Adipocyte (in vitro differentiated cells): ENCODE results near the gene GTPBP4.

Experiments
- DNase-seq: peaks from one replicate; pipeline ENCODE4 v3.0.0-alpha.2; 2015; ENCODE audit warnings: low read depth
- H3K27me3 ChIP-seq: replicated peaks from 2 replicates; pipeline ENCODE4 v1.7.0; 2013; ENCODE audit warnings: mild to moderate bottlenecking, low read length, moderate library complexity; ENCODE audit not compliant: control insufficient read depth, insufficient read depth
- H3K36me3 ChIP-seq: 2 replicates; pipeline ENCODE4 v1.7.0; 2013; ENCODE audit warnings: low read length, mild to moderate bottlenecking, moderate library complexity; ENCODE audit not compliant: control insufficient read depth, insufficient read depth, severe bottlenecking
- H3K4me1 ChIP-seq: 2 replicates; pipeline ENCODE4 v1.7.0; 2013; ENCODE audit warnings: mild to moderate bottlenecking, low read length, moderate library complexity; ENCODE audit not compliant: control insufficient read depth, insufficient read depth
- H3K4me3 ChIP-seq: 2 replicates; pipeline ENCODE4 v1.7.0; 2013; ENCODE audit warnings: mild to moderate bottlenecking, low read length, moderate library complexity
- H3K9ac ChIP-seq: 2 replicates; pipeline ENCODE4 v1.7.0; 2013; ENCODE audit warnings: mild to moderate bottlenecking, low read length, moderate library complexity
- H3K9me3 ChIP-seq: 2 replicates; pipeline ENCODE4 v1.7.0; 2013; ENCODE audit warnings: mild to moderate bottlenecking, low read length, moderate library complexity; ENCODE audit not compliant: control insufficient read depth

GTPBP4 gene

DNA sequence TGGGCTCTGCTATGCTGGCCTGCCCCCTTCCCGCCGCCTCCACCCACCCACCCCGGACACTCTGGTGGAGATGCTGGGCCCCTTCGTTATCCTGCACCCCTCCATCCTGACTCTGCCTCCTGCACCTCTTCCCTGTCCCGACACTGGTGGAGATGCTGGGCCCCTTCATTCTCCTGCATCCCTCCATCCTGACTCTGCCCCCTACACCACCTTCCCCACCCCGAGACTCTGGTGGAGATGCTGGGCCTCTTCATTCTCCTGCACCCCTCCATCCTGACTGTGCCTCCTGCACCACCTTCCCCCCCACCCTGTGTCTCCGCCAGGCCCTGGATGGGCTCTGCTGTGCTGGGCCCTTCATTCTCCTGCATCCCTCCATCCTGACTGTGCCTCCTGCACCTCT lies 22.5 kb downstream of the GTPBP4 start:
- DNase-seq, result no peak
- H3K27me3 ChIP-seq, result no peaks in the 10 kb centered on the region
- no peaks in the 10 kb centered on the region for H3K4me1 ChIP-seq
- H3K36me3 ChIP-seq, result peaks cover 95% of the 10 kb centered on the region
- no peaks in the 10 kb centered on the region for H3K9me3 ChIP-seq
- no peak overlapping the region for H3K9ac ChIP-seq
- H3K4me3 ChIP-seq, result no peak overlapping the region

DNA sequence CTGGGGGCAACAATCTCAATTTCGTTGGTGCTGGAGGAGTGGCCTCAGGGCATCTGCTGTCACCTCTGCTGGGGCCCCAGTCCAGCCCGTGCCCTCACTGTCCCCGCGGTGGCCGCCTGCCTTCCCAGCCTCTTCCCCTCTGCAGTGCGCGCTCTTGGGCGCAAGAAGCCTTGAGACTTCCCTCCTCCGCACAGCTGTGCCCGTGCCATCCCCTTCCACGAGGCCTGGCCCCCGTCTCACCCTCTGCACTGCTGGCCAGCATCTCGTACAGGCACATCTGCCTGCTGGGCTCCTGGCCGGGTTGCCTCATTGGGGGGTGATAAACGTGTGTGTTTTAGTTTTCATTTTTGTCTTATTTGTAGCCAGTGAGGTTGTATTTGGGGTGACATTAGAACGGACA lies 23.5 kb downstream of the GTPBP4 start:
- H3K4me3 ChIP-seq, result no peak overlapping the region
- H3K27me3 ChIP-seq, result no peaks in the 10 kb centered on the region
- no peak overlapping the region for H3K9ac ChIP-seq
- DNase-seq, result no peak
- H3K36me3 ChIP-seq, result peaks cover 95% of the 10 kb centered on the region
- no peaks in the 10 kb centered on the region for H3K4me1 ChIP-seq
- H3K9me3 ChIP-seq, result no peaks in the 10 kb centered on the region

DNA sequence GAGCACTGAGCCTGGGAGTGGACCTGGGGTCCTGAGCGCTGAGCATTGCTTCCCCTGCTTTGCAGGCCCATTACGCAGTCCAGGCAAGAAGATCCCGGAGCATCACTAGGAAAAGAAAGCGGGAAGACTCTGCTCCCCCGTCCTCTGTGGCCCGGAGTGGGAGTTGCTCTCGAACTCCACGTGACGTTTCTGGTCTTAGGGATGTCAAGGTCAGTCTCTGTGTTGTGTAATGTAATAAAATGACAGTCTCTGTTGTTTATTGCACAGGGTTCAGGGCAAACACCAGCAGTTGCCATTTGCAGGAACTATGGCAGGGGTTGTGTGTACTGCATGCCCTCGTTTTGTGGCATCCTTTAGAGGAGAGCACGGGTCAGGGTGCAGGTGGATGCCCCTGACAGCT lies 27.5 kb downstream of the GTPBP4 start:
- H3K4me3 ChIP-seq, result no peak overlapping the region
- no peaks in the 10 kb centered on the region for H3K27me3 ChIP-seq
- peaks cover 88% of the 10 kb centered on the region for H3K36me3 ChIP-seq
- H3K9ac ChIP-seq, result no peak overlapping the region
- H3K4me1 ChIP-seq, result no peaks in the 10 kb centered on the region
- no peaks in the 10 kb centered on the region for H3K9me3 ChIP-seq
- DNase-seq, result no peak

DNA sequence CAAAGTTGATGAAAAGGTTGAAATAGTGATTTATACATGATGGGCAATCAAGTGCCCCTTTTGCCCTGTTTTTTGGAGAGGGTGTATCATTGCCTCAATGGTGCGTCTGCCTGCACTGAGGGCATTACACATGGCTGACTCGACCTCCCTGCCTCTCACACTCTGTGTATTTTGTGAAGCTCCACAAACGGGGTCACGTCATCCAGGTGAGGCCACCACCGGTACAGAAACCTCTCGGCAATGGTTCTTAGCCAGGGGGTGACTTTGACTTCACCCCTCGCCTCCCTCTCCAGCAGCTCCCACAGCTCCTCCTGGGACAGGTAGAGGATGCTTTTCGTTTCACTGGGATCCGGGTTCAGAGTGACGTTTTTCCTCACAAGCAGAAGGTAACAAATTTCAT lies 31.1 kb downstream of the GTPBP4 start:
- Histone ChIP-seq H3K9me3 (no peaks in the 10 kb centered on the region), H3K4me1 (no peaks in the 10 kb centered on the region), H3K36me3 (peaks cover 57% of the 10 kb centered on the region), H3K27me3 (no peaks in the 10 kb centered on the region), H3K9ac (no peak overlapping the region), H3K4me3 (no peak overlapping the region)
- no peak for DNase-seq

DNA sequence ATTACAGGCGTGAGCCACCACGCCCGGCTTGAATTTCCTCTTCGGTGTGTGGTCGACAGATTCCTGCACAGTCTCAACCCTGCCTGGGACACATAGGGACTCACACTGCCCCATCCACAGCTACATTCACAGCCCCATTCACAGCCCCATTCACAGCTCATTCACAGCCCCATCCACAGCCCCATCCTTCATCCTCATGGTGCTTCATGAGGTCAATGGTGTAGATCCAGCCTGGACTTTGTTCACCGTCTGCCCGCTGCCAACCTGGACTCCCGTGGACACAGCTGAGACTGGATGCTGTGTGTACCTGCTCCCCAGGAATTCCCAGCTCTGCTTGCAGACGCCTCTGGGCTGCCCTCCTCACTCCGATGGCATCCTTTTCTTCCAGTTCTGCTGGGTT lies 32.2 kb downstream of the GTPBP4 start:
- Histone ChIP-seq H3K4me1 (no peaks in the 10 kb centered on the region), H3K9me3 (no peaks in the 10 kb centered on the region), H3K36me3 (peaks cover 47% of the 10 kb centered on the region), H3K4me3 (no peak overlapping the region), H3K9ac (no peak overlapping the region), H3K27me3 (no peaks in the 10 kb centered on the region)
- no peak for DNase-seq

DNA sequence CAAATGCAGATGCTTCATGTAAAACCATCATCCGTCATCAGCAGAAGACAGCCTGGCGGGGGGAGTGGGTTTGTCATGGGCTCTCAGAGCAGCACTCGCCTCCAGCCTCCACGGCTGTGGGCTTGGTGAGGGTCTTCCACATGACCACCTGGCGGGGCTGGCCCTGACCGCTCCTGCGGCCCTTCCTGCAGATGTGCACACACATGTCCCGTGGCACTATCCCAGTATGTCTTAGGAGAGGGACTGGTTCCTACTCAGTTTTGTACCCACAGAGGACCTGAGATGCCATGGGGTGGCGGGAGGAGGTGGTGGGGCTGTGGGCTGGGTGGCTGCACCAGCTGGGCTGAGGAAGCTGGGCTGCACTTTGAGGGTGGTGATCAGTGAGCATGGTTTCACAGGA lies 32.7 kb downstream of the GTPBP4 start:
- no peaks in the 10 kb centered on the region for H3K27me3 ChIP-seq
- no peaks in the 10 kb centered on the region for H3K4me1 ChIP-seq
- DNase-seq, result no peak
- no peaks in the 10 kb centered on the region for H3K9me3 ChIP-seq
- no peak overlapping the region for H3K4me3 ChIP-seq
- H3K36me3 ChIP-seq, result peaks cover 42% of the 10 kb centered on the region
- no peak overlapping the region for H3K9ac ChIP-seq

DNA sequence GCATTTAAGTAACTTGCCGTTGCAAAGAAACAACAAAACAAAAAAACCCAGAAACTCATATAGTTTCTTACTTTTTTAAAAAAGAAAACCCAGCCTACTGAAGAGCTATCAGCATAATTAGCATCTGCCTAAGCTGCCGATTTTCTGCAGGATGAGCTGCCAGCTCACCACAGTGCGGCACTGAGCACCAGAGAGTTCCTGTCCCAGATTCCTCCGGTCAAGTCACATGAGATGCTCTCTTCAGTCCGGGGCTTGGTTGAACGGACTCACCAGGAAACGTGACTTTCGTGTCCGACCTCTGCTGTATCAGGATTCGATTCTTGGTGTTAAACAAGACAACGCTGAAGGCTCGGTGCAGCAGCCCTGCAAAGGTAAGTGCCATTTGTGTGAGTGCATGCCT lies 34.2 kb downstream of the GTPBP4 start:
- H3K9me3 ChIP-seq, result no peaks in the 10 kb centered on the region
- no peak for DNase-seq
- no peaks in the 10 kb centered on the region for H3K4me1 ChIP-seq
- peaks cover 34% of the 10 kb centered on the region for H3K36me3 ChIP-seq
- no peaks in the 10 kb centered on the region for H3K27me3 ChIP-seq
- H3K9ac ChIP-seq, result no peak overlapping the region
- H3K4me3 ChIP-seq, result no peak overlapping the region

DNA sequence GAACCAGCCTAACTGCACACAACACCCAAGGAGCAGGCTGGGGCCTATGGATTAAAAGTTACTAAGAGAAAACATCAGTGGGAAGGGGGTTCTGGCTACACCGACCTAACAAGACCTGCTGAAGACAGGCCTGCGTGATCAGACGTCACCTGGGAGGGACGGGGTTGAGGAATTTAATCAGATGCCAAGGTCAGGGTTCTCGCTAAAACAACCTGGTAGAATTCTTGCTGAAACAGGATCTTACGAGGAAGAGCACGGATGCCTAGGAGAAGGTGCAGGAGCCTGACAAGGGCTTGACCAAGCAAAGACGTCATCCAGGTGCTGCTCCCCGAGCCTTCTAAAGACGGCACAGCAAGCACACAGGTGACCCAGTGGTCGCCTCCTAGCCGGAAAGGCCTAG lies 35.9 kb downstream of the GTPBP4 start:
- Histone ChIP-seq H3K4me3 (no peak overlapping the region), H3K36me3 (peaks cover 21% of the 10 kb centered on the region), H3K4me1 (no peaks in the 10 kb centered on the region), H3K27me3 (no peaks in the 10 kb centered on the region), H3K9me3 (no peaks in the 10 kb centered on the region), H3K9ac (no peak overlapping the region)
- no peak for DNase-seq

DNA sequence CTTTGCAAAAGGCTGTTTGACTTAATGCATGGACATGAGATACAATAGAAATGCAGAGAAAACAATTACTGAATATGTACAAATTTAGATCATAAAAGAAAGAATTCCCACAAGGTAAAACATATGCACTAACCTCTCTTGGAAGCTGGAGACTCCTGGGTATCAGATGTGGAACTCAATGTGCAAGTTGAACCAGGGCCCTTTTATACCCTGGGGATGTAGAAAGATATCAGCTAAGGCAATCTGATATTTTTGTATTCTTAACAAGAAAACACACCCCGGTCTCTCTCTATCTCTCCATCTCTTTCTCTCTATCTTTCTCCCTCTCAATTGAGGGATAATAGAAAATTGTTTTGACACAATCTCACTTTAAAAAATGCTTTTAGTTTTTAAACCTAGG lies 37.4 kb downstream of the GTPBP4 start, which contains the start of gene IDI2:
Gene IDI2 (minus strand): TSS at position 177 of the 400 bp plus-strand sequence. CDS start 1,136 bp downstream, outside the sequence.
- Histone ChIP-seq H3K4me1 (no peaks in the 10 kb centered on the region), H3K4me3 (no peak within 1 kb of the TSS), H3K36me3 (peaks cover 8% of the 10 kb centered on the region), H3K9ac (no peak within 1 kb of the TSS), H3K27me3 (no peaks in the 10 kb centered on the region), H3K9me3 (no peaks in the 10 kb centered on the region)
- DNase-seq, result no peak

DNA sequence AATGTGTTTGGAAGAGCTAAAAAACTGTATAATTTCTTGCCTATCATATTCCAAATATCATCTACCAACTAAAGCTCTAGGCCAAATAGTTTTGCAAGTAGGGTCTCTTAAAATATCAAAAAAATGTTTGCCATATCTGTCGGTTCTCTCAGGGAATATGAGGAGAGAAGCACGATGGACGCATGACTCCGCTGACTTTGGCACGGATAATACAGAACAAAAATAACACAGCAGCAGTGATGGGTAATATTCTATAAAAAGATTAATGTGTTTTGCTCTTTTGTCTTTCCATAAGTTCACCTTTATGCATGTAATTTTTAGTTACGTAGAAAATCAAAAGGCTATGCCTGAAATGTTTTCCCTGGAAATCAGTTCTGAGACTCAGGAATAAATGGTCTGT lies 38.3 kb downstream of the GTPBP4 start:
- Histone ChIP-seq H3K36me3 (peaks cover 6% of the 10 kb centered on the region), H3K4me1 (no peaks in the 10 kb centered on the region), H3K9me3 (no peaks in the 10 kb centered on the region), H3K27me3 (no peaks in the 10 kb centered on the region), H3K4me3 (no peak overlapping the region), H3K9ac (no peak overlapping the region)
- DNase-seq, result no peak

DNA sequence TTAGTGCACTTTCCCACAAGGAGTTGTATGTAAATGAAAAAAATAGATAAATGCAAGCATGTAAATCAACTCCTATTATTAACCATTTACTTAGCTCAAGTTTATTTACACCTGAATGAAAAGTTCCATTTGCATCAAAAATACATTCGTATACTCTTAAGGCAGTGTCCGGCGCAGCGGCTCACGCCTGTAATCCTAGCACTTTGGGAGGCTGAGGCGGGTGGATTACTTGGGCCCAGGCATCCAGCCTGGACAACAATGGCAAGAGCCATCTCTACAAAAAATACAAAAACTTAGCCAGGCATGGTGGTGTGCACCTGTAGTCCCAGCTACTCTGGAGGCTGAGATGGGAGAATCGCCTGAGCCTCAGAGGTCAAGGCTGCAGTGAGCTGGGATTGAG lies 41.6 kb downstream of the GTPBP4 start:
- Histone ChIP-seq H3K4me3 (no peak overlapping the region), H3K36me3 (peaks cover 6% of the 10 kb centered on the region), H3K9ac (no peak overlapping the region), H3K4me1 (peaks cover 2% of the 10 kb centered on the region), H3K27me3 (no peaks in the 10 kb centered on the region), H3K9me3 (no peaks in the 10 kb centered on the region)
- DNase-seq, result no peak

DNA sequence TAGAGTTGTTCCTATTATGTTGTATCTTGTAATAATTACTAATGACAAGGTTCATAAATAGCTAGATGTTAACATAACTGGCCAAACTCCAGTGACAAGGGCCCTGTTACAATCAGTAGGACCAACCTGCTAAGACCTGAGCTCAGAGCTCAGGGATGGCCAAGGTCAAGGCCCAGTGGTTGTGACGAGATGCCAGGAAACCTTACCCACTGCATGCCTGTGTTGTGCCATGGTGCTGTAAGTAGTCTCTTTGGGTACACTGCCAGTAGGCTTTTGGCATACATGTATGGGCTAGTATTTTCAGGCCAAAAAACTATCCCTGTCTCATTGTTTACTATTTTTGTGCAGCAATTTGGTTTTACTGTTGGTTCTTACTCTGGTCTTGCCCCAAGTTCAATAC lies 45.4 kb downstream of the GTPBP4 start:
- peaks cover 12% of the 10 kb centered on the region for H3K4me1 ChIP-seq
- H3K9ac ChIP-seq, result no peak overlapping the region
- no peaks in the 10 kb centered on the region for H3K27me3 ChIP-seq
- H3K9me3 ChIP-seq, result no peaks in the 10 kb centered on the region
- no peak overlapping the region for H3K4me3 ChIP-seq
- DNase-seq, result no peak
- H3K36me3 ChIP-seq, result peaks cover 19% of the 10 kb centered on the region
